Heart right ventricle (tissue), 16 donors: ENCODE measurements around the gene PDE4D. TPM values are rescaled to one million over a fixed set of nuclear protein-coding genes. Genes with fewer than 3 reads are reported as not detected.

ENCODE experiments used
- ATAC-seq, 8 donors: fragments of 200-7000 bp; cut with Tn5 transposase; one replicate each; pipeline ENCODE4 v1.9.1; 2020; ENCODE audit warnings: mild to moderate bottlenecking in 8 of 8, moderate library complexity in 8 of 8, moderate number of reproducible peaks in 1 of 8
- DNase-seq, 2 donors: peaks; one replicate each; pipeline ENCODE4 v3.0.0-alpha.2; 2020
- H3K27ac ChIP-seq, 10 donors: fragments of 200-600 bp; sonication (generic) in 2 of 10; one replicate each; pipeline versions ENCODE4 v1.5.0 to v1.8.0; 2020 to 2022; ENCODE audit warnings: mild to moderate bottlenecking in 3 of 10
- H3K27me3 ChIP-seq, 7 donors: fragments of 200-600 bp; one replicate each; pipeline ENCODE4 v1.8.0; 2021 to 2022; ENCODE audit warnings: mild to moderate bottlenecking in 2 of 7
- H3K36me3 ChIP-seq, 9 donors: fragments of 200-600 bp; sonication (generic) in 1 of 9; one replicate each; pipeline versions ENCODE4 v1.5.0 to v1.8.0; 2020 to 2022; ENCODE audit warnings: mild to moderate bottlenecking in 2 of 9
- H3K4me1 ChIP-seq, 9 donors: fragments of 200-600 bp; sonication (generic) in 1 of 9; one replicate each; pipeline versions ENCODE4 v1.5.0 to v1.8.0; 2020 to 2022; ENCODE audit warnings: mild to moderate bottlenecking in 4 of 9
- H3K4me3 ChIP-seq, 10 donors: fragments of 200-600 bp; sonication (generic) in 2 of 10; one replicate each; pipeline versions ENCODE4 v1.5.0 to v1.8.0; 2020 to 2022; ENCODE audit warnings: mild to moderate bottlenecking in 7 of 10, moderate library complexity in 2 of 10
- H3K9me3 ChIP-seq, 11 donors: fragments of 200-600 bp in 10 of 11; sonication (generic) in 2 of 11; one replicate each; pipeline versions ENCODE4 v1.5.0 to v1.8.0; 2013 to 2022; ENCODE audit warnings: mild to moderate bottlenecking in 2 of 11, control low read depth in 1 of 11, moderate library complexity in 1 of 11
- CTCF ChIP-seq, 9 donors: fragments of 200-600 bp; sonication (generic) in 2 of 9; IDR thresholded peaks; one replicate each; pipeline versions ENCODE4 v1.5.0 to v1.8.0; 2021 to 2022; ENCODE audit warnings: antibody characterized with exemption in 9 of 9, mild to moderate bottlenecking in 5 of 9, moderate library complexity in 1 of 9
- WGBS, 2 donors: extraction: QIAGEN DNeasy Blood & Tissue Kit; methylation state at CpG; one replicate each; pipeline ENCODE4 v1.1.7; 2013; ENCODE audit warnings: inconsistent platforms in 1 of 2; 5-methylcytosine and 5-hydroxymethylcytosine counted together
- intact Hi-C, 10 donors: fragments of 100-400 bp; cut with DNase I; formaldehyde crosslinking; loops; one replicate each; pipeline versions ENCODE4 v1.11.1 to v1.14.2; 2022
- polyA plus RNA-seq, 2 donors: library from polyadenylated mRNA; stranded (reverse); fragments of 200-250 nt; gene quantifications; one replicate each; pipeline ENCODE4 v1.2.3, GENCODE V29; 2013
- total RNA-seq, 10 donors: library from RNA; stranded (reverse); fragmentation: NEBNext Ultra II Directional in 3 of 10; extraction: Animal tissue kit (Norgen Biotek cat#: 25700) in 3 of 10; gene quantifications; one replicate each; pipeline versions ENCODE4 v1.2.1 to v1.2.4, GENCODE V29; 2021 to 2023
- donor health status: Arrhythmogenic right ventricular cardiomyopathy.
- donor health status: ischemic (EF 13 %, LVEDD 7.1; RV severe dilation, severe dysfunction).
- donor health status: healthy with polysubstance abuse.
- donor health status: DM: no; HTN: yes; CAD: no.
- donor health status: DM: no; HTN: no; CAD: no.
- donor health status: ischemic (EF 25% LVEDD 6.9; RV normal size, moderate dysfunction).
- donor health status: ischemic (EF 25% LVEDD 5.7; RV mildly dilated, moderate dysfunction).
- donor health status: healthy.
- donor health status: DM: yes; HTN: yes; CAD: no.
- donor health status: Ischemic cardiomyopathy.
- donor health status: ischemic (EF 35%, LVEDD 5.7; RV mildly dilated, moderate dysfunction).
- donor health status: nonischemic (EF 11% LVEDD 7.7; RV severe dilation, severe dysfunction).
- donor health status: DM: yes; HTN: yes; CAD: no.
- donor health status: PGD.
- donor health status: ischemic (EF 29% LVEDD 5.4; RV normal size, mild dysfunction).
- donor health status: nonischemic (EF 23%, LVEDD 6.1; RV moderate dilation, normal function).

PDE4D gene
- total and polyA plus RNA-seq, 12 donors: 5.8 to 83.2 (median 39.5) TPM

- intact Hi-C loops: no loop called here
- ATAC-seq: no peak
- 84 to 91% methylated on average over 8 of the region's 8 CpGs for WGBS, 2 donors
- no peaks in the 10 kb centered on the region for H3K27me3 ChIP-seq
- no peak overlapping the region for H3K27ac ChIP-seq
- DNase-seq: no peak
- TF ChIP-seq CTCF (IDR thresholded peaks at IDR 0.05): no peak
- H3K4me1 ChIP-seq: peaks cover 0 to 37% (median 4%) of the 10 kb centered on the region in 9 donors
- H3K4me3 ChIP-seq: no peak overlapping the region
- no peaks in the 10 kb centered on the region for H3K9me3 ChIP-seq
- H3K36me3 ChIP-seq: no peaks in the 10 kb centered on the region
Observed at GRCh38 chr5:59337240-59337639, 556.3 kb downstream of the PDE4D start.

- no peak overlapping the region for H3K27ac ChIP-seq
- intact Hi-C loops: no loop called here
- no peaks in the 10 kb centered on the region for H3K27me3 ChIP-seq
- H3K9me3 ChIP-seq: no peaks in the 10 kb centered on the region
- peaks cover 0 to 37% (median 4%) of the 10 kb centered on the region in 9 donors for H3K4me1 ChIP-seq
- no peak for DNase-seq
- H3K36me3 ChIP-seq: no peaks in the 10 kb centered on the region
- no peak for ATAC-seq
- WGBS, 2 donors: 78 to 89% methylated on average over 1 of the region's 1 CpG
- H3K4me3 ChIP-seq: no peak overlapping the region
- TF ChIP-seq CTCF (IDR thresholded peaks at IDR 0.05): peak in 6 of 9 donors; percentile 10 to 61 (median 25)
Observed at GRCh38 chr5:59335544-59335943, 558.0 kb downstream of the PDE4D start.

- H3K36me3 ChIP-seq: no peaks in the 10 kb centered on the region
- no peak for TF ChIP-seq CTCF (IDR thresholded peaks at IDR 0.05)
- H3K27ac ChIP-seq: peak overlapping the region in 1 of 10 donors; percentile 64
- peaks cover 0 to 46% (median 17%) of the 10 kb centered on the region in 9 donors for H3K4me1 ChIP-seq
- ATAC-seq (no peak), DNase-seq (no peak)
- H3K9me3 ChIP-seq: no peaks in the 10 kb centered on the region
- H3K27me3 ChIP-seq: no peaks in the 10 kb centered on the region
- H3K4me3 ChIP-seq: no peak overlapping the region
- intact Hi-C loops: no loop called here
Observed at GRCh38 chr5:59333416-59333815, 560.1 kb downstream of the PDE4D start.

GRCh38 chr5:59332236-59332973 is 561.1 kb downstream of the PDE4D start:
- no peak for TF ChIP-seq CTCF (IDR thresholded peaks at IDR 0.05)
- H3K9me3 ChIP-seq: no peaks in the 10 kb centered on the region
- DNase-seq (no peak), ATAC-seq (peak in 5 of 8 donors; percentile 22 to 65 (median 39))
- no peak overlapping the region for H3K4me3 ChIP-seq
- intact Hi-C loops: no loop called here
- H3K36me3 ChIP-seq: no peaks in the 10 kb centered on the region
- peaks cover 0 to 57% (median 24%) of the 10 kb centered on the region in 9 donors for H3K4me1 ChIP-seq
- peak overlapping the region in 3 of 10 donors; percentile 2 to 64 (median 2) for H3K27ac ChIP-seq
- H3K27me3 ChIP-seq: no peaks in the 10 kb centered on the region
- WGBS, 2 donors: 81 to 83% methylated on average over 2 of the region's 2 CpGs
